Esophagus (tissue), 2 donors: ENCODE data around the gene LCORL. TPM values are rescaled to one million over a fixed set of nuclear protein-coding genes. Genes with fewer than 3 reads are reported as not detected.

Experiments
- H3K27ac ChIP-seq, 2 donors: one replicate each; pipeline ENCODE4 v1.5.1; 2013; ENCODE audit warnings: low read depth in 2 of 2, mild to moderate bottlenecking in 2 of 2, inconsistent platforms in 1 of 2, low read length in 1 of 2, moderate library complexity in 1 of 2
- H3K27me3 ChIP-seq, 2 donors: one replicate each; pipeline ENCODE4 v1.6.1; 2013; ENCODE audit warnings: low read length in 2 of 2, control low read depth in 1 of 2, mild to moderate bottlenecking in 1 of 2; ENCODE audit not compliant: insufficient read depth in 2 of 2, control insufficient read depth in 1 of 2
- H3K36me3 ChIP-seq, 2 donors: one replicate each; pipeline ENCODE4 v1.6.1; 2013; ENCODE audit warnings: low read length in 1 of 2; ENCODE audit not compliant: control insufficient read depth in 2 of 2, insufficient read depth in 2 of 2
- H3K4me1 ChIP-seq, 2 donors: one replicate each; pipeline ENCODE4 v1.6.1; 2013; ENCODE audit warnings: low read length in 1 of 2; ENCODE audit not compliant: control insufficient read depth in 2 of 2, insufficient read depth in 2 of 2
- H3K4me3 ChIP-seq, 2 donors: one replicate each; pipeline ENCODE4 v1.5.1; 2013; ENCODE audit warnings: low read length in 2 of 2, mild to moderate bottlenecking in 2 of 2, low read depth in 1 of 2, moderate library complexity in 1 of 2
- H3K9me3 ChIP-seq, 2 donors: one replicate each; pipeline ENCODE4 v1.6.1; 2013; ENCODE audit warnings: mild to moderate bottlenecking in 2 of 2, low read depth in 1 of 2, low read length in 1 of 2, moderate library complexity in 1 of 2; ENCODE audit not compliant: control insufficient read depth in 2 of 2, insufficient read depth in 1 of 2
- WGBS, 2 donors: extraction: QIAGEN DNeasy Blood & Tissue Kit; methylation state at CpG; one replicate each; pipeline ENCODE4 v1.1.7; 2013; 5-methylcytosine and 5-hydroxymethylcytosine counted together
- polyA plus RNA-seq, 2 donors: library from polyadenylated mRNA; stranded (reverse); fragments of 200-250 nt; gene quantifications; one replicate each; pipeline ENCODE4 v1.2.3, GENCODE V29; 2013
- donor health status: healthy with polysubstance abuse.
- donor health status: Bipolar disorder and iron deficiency.

LCORL gene
- polyA plus RNA-seq, 2 donors = 1.8 to 2.1 TPM

- no peaks in the 10 kb centered on the region for H3K36me3 ChIP-seq
- H3K4me1 ChIP-seq = no peaks in the 10 kb centered on the region
- H3K27me3 ChIP-seq = no peaks in the 10 kb centered on the region
- H3K4me3 ChIP-seq = no peak overlapping the region
- H3K27ac ChIP-seq = no peak overlapping the region
- 98 to 100% methylated on average over 1 of the region's 1 CpG for WGBS, 2 donors
- peaks cover 0 to 3% of the 10 kb centered on the region in 2 donors for H3K9me3 ChIP-seq
Measured at GRCh38 chr4:17921451-17921850, 100.1 kb downstream of the LCORL start.

DNA sequence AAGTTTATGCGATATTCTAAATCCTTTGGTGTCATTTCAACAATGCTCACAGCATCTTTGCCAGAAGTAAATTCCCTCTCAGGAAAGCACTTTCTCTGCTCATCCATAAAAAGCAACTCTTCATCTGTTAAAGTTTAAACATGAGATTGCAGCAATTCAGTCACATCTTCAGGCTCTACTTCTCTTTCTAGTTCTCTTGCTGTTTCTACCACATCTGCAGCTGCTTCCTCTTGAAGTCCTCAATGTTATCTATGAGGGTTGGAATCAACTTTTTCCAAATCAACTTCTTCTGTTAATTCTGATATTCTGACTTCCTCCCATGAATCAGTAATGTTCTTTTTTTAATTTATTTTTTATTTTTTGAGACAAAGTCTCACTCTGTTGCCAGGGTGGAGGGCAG, 100.9 kb downstream of the LCORL start:
- Histone ChIP-seq H3K9me3 (no peaks in the 10 kb centered on the region), H3K27ac (no peak overlapping the region), H3K4me1 (no peaks in the 10 kb centered on the region), H3K27me3 (no peaks in the 10 kb centered on the region), H3K4me3 (no peak overlapping the region), H3K36me3 (no peaks in the 10 kb centered on the region)
- 37 to 63% methylated on average over 1 of the region's 1 CpG for WGBS, 2 donors

- Histone ChIP-seq H3K36me3 (peaks cover 0 to 3% of the 10 kb centered on the region in 2 donors), H3K4me3 (no peak overlapping the region), H3K27ac (no peak overlapping the region), H3K27me3 (no peaks in the 10 kb centered on the region), H3K4me1 (no peaks in the 10 kb centered on the region), H3K9me3 (no peaks in the 10 kb centered on the region)
Measured at GRCh38 chr4:17915439-17915838, 106.1 kb downstream of the LCORL start.

DNA sequence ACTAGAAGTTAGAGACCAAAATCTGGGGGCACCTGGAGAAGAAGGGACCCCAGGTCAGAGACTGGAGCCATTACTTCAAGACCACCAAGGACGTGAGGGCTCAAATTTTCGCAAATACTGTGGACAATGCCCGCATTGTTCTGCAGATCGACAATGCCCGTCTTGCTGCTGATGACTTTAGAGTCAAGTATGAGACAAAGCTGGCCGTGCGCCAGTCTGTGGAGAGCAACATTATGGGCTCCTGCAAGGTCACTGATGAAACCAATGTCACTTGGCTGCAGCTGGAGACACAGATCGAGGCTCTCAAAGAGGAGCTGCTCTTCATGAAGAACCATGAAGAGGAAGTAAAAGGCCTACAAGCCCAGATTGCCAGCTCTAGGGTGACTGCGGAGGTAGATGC, 109.5 kb downstream of the LCORL start:
- no peaks in the 10 kb centered on the region for H3K9me3 ChIP-seq
- no peak overlapping the region for H3K27ac ChIP-seq
- 95 to 97% methylated on average over 9 of the region's 9 CpGs for WGBS, 2 donors
- no peaks in the 10 kb centered on the region for H3K27me3 ChIP-seq
- no peak overlapping the region for H3K4me3 ChIP-seq
- H3K36me3 ChIP-seq = peaks cover 0 to 3% of the 10 kb centered on the region in 2 donors
- no peaks in the 10 kb centered on the region for H3K4me1 ChIP-seq

- 95% methylated on average over 11 of the region's 11 CpGs for WGBS, 2 donors
Measured at GRCh38 chr4:17911608-17912007, 109.9 kb downstream of the LCORL start.

GRCh38 chr4:17898553-17899055, 123.0 kb downstream of the LCORL start:
- 39 to 70% methylated on average over 2 of the region's 2 CpGs for WGBS, 2 donors
- Histone ChIP-seq H3K4me1 (no peaks in the 10 kb centered on the region), H3K27me3 (no peaks in the 10 kb centered on the region), H3K27ac (no peak overlapping the region), H3K4me3 (no peak overlapping the region), H3K9me3 (no peaks in the 10 kb centered on the region), H3K36me3 (no peaks in the 10 kb centered on the region)

More at GRCh38 chr4:17911608-17912007, 109.9 kb downstream of the LCORL start:
- H3K9me3 ChIP-seq = no peaks in the 10 kb centered on the region
- no peak overlapping the region for H3K27ac ChIP-seq
- no peak overlapping the region for H3K4me3 ChIP-seq
- H3K27me3 ChIP-seq = no peaks in the 10 kb centered on the region
- no peaks in the 10 kb centered on the region for H3K4me1 ChIP-seq
- peaks cover 0 to 3% of the 10 kb centered on the region in 2 donors for H3K36me3 ChIP-seq

GRCh38 chr4:17895481-17895880, 126.1 kb downstream of the LCORL start:
- WGBS, 2 donors = 97% methylated on average over 3 of the region's 3 CpGs

DNA sequence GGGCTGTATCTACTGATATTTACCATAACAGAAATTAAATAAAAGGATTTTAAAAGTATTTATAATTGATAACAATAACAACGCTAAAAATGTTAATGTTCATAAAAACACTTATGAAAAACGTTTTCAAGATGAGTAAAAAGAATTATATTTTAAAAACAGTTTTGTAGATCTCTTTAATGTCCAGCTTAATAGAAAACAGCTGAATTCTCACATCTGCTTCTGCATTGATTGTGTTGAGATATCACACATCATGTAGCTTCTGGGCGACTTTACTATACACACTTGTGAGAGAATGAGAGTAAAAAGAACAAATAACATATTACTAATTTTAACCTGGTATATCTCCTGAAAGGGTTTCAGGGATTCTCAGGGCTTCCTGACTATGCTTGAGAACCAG, 127.1 kb downstream of the LCORL start:
- 71 to 79% methylated on average over 3 of the region's 3 CpGs for WGBS, 2 donors

More at GRCh38 chr4:17895481-17895880, 126.1 kb downstream of the LCORL start:
- Histone ChIP-seq H3K27me3 (no peaks in the 10 kb centered on the region), H3K4me3 (no peak overlapping the region), H3K4me1 (no peaks in the 10 kb centered on the region), H3K36me3 (no peaks in the 10 kb centered on the region), H3K27ac (no peak overlapping the region), H3K9me3 (no peaks in the 10 kb centered on the region)

DNA sequence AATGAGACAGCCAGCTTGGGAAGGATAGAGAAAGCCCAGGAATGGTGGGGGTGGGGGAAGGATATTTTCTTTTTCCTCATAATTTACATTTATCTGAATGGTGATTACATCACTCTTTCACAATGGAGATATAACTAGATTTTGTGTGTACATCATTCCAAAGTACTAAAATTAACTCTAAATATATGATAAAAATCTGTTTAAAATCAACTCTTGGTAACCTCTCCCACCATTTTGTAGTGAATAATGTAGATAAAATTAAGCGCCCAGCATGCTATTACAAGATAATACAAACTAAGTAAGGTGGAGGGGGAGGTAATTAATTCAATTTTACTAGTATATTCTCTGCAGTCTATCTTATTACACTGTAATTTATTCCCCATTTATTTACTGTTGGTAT, 131.9 kb downstream of the LCORL start:
- H3K27ac ChIP-seq = no peak overlapping the region
- no peaks in the 10 kb centered on the region for H3K9me3 ChIP-seq
- H3K4me1 ChIP-seq = no peaks in the 10 kb centered on the region
- no peaks in the 10 kb centered on the region for H3K36me3 ChIP-seq
- 95 to 100% methylated on average over 1 of the region's 1 CpG for WGBS, 2 donors
- no peaks in the 10 kb centered on the region for H3K27me3 ChIP-seq
- no peak overlapping the region for H3K4me3 ChIP-seq

More for the DNA sequence above, 127.1 kb downstream of the LCORL start:
- no peaks in the 10 kb centered on the region for H3K4me1 ChIP-seq
- no peak overlapping the region for H3K27ac ChIP-seq
- H3K4me3 ChIP-seq = no peak overlapping the region
- no peaks in the 10 kb centered on the region for H3K36me3 ChIP-seq
- no peaks in the 10 kb centered on the region for H3K9me3 ChIP-seq
- H3K27me3 ChIP-seq = no peaks in the 10 kb centered on the region

DNA sequence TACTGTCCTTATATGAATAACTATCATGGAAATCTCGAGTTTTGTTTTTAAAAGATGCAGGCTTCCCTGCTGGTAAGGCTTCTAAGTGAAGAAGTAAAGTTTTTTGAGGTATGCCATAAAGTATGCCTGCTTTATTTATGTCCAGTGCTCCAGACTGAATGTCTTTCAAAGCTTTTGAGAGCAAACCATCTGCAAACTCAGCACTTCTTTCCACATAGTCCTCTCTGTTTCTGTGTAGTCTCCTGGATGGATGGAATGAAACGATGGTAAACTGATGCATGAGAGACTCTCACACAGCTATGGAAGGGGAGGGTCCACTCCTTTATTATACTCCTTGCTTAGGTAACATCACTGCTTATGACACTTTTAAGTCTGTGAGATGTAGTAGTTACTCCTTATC, 137.0 kb downstream of the LCORL start:
- Histone ChIP-seq H3K36me3 (no peaks in the 10 kb centered on the region), H3K9me3 (no peaks in the 10 kb centered on the region)
- 95 to 98% methylated on average over 2 of the region's 2 CpGs for WGBS, 2 donors

More for the DNA sequence above, 137.0 kb downstream of the LCORL start:
- no peaks in the 10 kb centered on the region for H3K27me3 ChIP-seq
- no peaks in the 10 kb centered on the region for H3K4me1 ChIP-seq
- no peak overlapping the region for H3K4me3 ChIP-seq
- no peak overlapping the region for H3K27ac ChIP-seq
